HG02852 (cell line): ENCODE measurements around the gene RARS2.
"Not testable (repeated sequence)": the region's sequence is repeated elsewhere in the genome, so short reads cannot be mapped to it uniquely, and the experiment has no call there.

Experiments
- ATAC-seq: cut with Tn5 transposase; IDR thresholded peaks from one replicate; pipeline ENCODE4 v1.9.1; 2021; ENCODE audit warnings: mild to moderate bottlenecking, moderate library complexity; ENCODE audit not compliant: unreplicated experiment

RARS2 gene, protein sequence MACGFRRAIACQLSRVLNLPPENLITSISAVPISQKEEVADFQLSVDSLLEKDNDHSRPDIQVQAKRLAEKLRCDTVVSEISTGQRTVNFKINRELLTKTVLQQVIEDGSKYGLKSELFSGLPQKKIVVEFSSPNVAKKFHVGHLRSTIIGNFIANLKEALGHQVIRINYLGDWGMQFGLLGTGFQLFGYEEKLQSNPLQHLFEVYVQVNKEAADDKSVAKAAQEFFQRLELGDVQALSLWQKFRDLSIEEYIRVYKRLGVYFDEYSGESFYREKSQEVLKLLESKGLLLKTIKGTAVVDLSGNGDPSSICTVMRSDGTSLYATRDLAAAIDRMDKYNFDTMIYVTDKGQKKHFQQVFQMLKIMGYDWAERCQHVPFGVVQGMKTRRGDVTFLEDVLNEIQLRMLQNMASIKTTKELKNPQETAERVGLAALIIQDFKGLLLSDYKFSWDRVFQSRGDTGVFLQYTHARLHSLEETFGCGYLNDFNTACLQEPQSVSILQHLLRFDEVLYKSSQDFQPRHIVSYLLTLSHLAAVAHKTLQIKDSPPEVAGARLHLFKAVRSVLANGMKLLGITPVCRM

DNA sequence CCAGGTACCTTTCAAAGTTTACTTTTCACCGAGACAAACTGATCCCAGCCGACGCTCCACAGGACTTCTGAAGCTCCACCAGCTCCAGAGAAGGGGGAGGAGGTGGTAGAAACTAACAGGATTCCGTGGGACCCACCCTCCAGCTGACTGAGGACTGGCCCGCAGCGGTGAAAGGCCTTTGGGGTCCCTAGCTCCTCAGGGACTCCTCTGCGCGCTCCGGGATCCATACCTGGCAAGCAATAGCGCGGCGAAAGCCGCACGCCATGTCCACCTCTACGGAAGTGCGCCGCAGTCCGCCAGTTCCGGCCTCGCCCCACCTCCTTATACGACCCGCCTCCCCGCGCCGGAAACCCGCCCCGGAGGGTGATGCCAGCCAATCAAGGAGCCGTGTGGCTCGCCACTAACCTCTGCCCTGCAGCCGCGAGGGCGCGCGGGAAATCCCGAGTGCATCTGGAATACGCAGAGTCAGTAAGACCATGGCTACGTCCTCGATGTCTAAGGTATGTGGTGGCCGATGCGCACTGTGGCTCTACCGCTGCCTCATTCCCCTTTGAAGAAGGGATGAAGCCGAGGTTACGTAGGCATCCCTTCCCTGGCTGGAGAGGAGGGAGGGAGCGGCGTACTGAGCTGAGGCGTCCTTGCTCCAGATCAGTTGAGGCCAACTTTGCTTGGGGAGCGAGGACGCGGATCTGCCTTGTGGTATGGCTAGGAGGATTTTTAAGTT lies at the start of gene RARS2, which contains the start of gene ORC3:
Gene RARS2 (minus strand): TSS at position 295 of the 724 bp plus-strand sequence. CDS start 30 bp downstream, at position 265.
Gene ORC3 (plus strand): TSS at position 443 of the 724 bp plus-strand sequence. CDS start 34 bp downstream, at position 477.
- peak; percentile 100 for ATAC-seq

DNA sequence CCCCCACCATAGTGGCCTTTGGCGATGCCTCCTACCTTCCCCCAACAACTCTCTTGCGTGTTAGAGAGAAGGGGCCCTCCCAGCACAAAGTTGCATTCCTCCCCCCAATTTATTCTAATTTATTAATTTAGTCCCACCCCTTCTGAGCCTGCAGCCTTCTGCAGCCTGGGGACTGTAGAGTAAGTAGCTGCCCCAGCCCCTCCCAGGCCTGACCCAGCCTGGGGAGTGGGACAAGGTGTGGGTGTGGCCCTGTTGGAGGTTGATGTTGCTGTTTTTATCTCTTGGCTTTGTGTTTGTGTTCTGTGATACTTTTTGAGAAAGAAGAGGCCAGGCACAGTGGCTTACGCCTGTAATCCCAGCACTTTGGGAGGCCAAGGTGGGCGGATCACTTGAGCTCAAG lies 49.6 kb upstream of the RARS2 start:
- ATAC-seq: no peak

DNA sequence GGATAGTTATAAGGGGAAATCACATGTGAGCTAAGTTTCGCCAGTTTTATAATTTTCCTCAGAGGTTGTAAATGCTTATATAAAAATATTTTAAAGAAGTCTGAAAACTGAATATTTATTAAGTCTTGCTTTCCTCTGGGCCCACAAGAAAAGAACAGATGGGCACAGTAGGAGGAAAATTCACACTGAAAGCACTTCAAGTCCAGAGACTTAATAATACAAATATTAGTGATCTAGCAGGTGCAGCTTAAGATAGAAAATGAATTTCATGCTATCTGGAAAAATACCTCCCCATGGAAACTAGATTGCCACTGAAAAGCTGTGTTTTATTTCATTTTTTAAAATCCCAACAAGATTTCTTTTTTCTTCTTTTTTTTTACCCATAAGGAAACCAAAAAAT lies 47.3 kb upstream of the RARS2 start:
- ATAC-seq: no peak

DNA sequence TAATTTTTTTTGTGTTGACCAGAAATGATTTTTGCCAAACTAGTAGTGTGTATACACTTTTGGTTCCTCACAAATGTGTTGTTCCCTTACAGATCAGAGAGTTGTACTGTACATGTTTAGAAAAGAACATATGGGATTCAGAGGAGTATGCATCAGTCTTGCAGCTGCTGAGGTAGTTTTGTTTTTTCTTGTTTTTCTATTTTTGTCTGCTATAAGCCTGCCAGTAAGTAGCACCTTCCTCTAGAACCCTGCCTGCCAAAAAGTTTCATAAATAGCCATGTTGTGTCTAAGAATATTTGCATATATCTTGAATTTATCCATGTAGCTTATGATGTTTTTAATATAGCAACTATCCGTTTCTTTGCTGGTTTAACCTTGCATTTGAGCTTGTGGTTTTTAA lies 46.5 kb upstream of the RARS2 start:
- ATAC-seq: no peak

DNA sequence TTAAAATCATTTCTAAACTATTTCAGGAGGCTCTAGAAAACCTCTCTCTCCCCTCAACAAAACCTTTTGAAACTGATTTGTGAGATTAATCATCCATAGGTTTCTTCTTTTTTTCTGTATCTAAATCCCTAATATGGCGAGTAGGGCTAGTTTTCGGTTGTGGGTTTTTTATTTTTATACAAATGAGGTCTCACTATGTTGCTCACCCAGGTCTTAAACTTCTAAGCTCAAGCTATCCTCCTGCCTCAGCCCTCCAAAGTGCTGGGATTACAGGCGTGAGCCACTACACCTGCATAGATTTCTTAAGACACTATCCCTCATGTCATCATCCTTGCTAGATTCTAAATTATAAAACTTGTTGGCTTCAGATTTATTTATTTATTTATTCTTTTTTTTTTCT lies 44.1 kb upstream of the RARS2 start:
- no peak for ATAC-seq

DNA sequence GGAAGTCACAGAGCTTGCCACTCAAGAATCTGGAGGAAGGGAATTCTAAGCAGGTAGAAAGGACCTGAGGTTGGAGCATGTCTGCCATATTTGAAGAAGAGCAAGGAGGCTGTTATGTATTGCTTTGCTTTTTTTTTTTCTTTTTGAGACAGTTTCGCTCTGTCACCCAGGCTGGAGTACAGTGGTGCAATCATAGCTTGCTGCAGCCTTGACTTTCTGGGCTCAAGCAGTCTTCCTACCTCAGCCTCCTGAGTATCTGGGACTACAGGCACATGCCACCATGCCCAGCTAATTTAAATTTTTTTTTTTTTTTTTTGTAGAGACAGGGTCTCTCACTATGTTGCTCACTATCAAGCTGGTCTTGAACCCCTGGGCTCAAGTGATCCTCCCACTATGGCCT lies 41.0 kb upstream of the RARS2 start:
- ATAC-seq: no peak

DNA sequence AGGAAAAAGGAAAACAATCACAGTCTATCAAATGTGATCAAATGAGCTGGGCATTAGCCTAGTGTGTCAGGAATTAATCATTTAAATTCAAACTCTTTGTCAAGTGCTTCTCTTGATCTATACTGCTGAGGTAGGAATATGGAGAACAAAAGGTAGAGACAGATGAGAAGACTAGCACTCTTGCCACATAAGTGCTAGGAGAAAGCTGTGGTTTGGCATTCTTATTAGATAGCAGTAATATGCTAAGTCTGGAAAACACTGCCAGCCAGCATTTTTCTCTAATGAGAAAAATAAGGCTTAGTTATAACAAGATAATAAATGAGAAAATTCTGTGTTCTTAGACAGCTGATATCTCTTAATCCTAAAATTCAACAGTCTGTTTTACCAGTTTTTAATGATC lies 39.1 kb upstream of the RARS2 start:
- no peak for ATAC-seq

DNA sequence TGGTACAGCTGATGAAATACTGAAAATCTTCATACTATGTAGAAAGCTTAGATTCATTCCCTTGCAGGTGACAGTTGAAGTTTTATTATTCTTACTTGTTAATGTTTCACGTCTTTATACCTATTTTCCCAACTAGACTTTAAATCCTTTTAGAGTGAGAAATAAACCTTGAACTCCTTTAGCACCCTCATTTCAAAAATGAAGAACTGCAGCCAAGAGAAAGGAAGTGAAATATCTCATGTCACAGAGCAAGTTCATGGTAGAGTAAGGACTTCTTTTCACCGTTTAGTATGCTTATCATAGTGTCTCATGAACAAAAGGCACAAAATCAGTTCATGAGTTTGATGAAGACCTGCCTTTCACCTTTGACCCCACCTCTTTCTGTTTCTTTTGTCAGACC lies 38.6 kb upstream of the RARS2 start:
- ATAC-seq: no peak

DNA sequence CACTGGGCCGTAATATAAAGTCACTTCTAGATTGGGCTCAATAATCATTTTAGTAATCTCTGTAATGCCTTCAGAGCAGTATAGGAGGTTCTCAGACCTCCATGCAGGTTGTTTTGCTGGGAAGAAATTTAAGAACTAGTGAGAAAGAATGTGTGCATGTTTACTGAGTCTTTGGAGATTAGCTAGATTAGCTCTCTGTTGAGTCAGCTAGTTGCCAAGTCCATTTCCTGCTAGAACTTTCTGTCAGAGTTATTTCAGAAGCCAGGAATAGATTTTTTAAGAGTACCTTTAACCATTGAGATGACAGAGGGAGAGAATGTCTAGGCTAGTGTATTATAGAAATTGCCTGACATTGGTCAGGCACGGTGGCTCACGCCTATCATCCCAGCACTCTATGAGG lies 33.5 kb upstream of the RARS2 start:
- no peak for ATAC-seq

DNA sequence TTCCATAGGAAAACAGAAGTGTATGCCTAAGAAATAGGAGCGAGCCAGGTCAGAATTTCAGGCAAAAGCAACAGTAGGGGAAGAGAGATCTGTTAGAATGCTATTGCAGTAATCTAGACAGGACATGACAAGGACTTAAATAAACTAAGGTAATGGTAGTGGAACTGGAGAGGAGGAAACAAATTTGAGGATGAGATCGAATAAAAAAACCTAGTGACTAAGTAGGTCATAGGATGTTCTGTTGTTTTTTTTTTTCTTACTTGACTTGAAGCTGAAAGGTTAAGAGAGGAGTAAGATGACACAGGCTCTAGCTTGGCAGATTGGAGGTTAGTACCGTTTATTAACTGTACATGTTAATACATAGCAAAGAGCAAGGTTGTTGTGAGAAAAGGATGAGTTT lies 28.7 kb upstream of the RARS2 start:
- ATAC-seq: no peak

DNA sequence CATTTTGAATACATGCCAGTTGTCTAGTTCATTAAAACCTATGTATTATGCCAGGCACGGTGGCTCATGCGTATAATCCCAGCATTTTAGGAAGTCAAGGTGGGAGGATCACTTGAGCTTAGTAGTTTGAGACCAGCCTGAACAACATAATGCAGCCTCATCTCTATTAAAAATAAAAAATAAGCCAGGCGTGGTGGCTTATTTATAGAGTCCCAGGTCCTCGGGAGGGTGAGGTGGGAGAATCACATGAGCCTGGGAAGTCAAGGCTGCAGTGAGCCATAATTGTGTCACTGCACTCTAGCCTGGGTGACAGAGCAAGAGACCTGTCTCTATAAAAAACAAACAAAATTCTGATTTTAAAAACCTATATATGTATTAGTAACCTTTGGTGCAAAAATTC lies 27.6 kb upstream of the RARS2 start:
- no peak for ATAC-seq

DNA sequence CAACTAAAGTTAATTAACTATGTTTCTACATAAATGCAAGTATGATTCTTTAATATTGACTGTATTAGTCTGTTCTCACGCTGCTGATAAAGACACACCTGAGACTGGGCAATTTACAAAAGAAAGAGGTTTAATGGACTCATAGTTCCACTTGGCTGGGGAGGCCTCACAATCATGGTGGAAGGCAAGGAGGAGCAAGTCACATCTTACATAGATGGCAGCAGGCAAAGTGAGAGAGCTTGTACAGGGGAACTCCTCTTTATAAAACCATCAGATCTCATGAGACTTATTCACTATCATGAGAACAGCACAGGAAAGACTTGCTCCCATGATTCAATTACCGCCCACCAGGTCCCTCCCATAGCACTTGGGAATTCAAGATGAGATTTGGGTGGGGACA lies 23.2 kb upstream of the RARS2 start:
- ATAC-seq: not testable (repeated sequence)

DNA sequence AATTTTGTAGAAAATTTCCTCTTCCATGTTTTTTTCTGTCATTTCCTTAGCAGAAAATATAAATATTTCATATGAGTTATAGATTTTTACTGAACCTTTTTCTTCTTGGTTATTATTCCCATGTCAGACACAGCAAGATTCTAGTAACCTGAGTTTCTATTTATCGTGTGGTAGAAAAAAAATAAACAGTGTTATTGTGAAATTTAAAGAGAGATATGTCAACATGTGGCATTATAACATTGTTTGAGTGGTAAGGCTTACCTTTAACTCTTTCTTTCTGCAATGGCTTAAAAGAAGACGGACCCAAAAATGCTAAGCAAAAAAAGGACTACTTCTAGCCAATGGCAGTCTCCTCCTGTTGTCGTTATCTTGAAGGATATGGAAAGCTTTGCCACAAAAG lies 19.0 kb upstream of the RARS2 start:
- ATAC-seq: no peak

DNA sequence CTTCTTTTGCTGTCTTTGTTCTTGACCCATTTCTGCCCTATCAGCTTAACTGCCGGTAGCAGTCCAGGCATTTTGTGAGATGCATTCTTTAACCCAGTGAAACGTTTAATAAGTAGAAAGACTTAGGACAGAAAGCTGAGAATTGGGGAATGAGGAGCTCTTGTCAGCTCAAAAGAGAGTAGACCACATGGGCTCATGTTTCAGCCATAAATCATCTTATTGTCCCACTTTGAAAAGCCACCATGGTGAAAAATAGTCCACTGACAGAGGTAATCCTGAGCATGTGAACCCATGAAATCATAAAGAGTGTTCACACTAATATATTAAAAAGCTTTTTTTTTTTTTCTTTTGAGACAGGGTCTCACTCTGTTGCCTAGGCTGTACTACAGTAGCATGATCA lies 16.4 kb upstream of the RARS2 start:
- ATAC-seq: no peak

DNA sequence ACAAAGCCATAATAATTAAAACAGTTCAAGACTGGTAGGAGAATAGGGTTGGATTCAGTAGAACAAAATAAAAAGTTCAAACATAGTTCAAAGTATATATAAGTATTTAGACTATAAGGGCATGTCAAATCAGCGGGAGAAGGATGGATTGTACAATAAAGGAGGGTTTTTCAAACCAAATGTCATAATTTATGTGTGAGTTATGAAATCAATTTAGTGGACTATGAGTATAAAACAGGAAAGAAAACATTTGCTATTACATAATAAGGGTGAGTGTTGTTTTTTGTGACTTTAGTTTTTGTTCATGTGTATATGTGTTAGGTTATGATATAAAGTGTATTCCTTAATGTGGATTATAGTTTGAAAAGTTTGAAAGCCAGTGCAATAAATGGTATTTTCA lies 10.8 kb upstream of the RARS2 start:
- no peak for ATAC-seq

DNA sequence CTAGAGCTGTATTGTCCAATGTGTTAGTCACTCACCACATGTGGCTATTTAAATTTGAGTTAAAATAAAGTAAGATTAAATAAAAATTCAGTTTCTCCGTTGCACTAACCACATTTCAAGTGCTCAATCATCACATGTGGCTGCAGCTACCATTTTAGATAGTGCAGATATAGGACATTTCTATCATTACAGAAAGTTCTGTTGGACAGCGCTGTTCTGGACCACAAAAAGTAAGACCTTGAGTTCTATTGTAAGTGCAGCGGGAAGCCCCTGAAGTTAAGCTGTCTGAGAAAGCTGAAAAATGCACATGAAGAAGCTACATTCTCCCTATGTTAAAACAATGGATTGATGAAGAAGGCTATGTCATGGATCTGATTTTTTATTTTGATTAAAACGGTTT lies 1.2 kb upstream of the RARS2 start:
- no peak for ATAC-seq

DNA sequence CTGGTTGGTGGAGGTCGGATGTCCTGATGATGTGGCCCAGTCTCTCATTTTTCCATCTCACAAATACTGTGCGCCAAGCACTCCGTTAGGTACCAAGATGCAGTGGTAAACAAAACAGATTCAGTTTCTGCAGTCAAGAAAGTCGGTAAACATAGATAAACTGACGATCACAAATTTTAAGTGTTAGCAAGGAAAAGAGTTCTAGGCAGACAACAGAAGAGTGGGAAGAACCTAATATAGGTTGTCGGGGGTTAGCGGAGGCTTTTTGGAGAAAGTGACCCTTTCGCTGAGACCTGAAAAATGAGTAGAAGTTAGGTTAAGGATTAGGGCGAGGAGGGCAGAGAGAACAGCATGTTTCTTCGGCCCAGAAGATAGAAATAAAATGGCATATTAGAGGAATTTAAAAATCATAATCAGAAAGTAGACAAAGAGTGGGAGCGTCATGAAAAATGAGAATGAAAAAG lies 662 bp upstream of the RARS2 start:
- no peak for ATAC-seq

DNA sequence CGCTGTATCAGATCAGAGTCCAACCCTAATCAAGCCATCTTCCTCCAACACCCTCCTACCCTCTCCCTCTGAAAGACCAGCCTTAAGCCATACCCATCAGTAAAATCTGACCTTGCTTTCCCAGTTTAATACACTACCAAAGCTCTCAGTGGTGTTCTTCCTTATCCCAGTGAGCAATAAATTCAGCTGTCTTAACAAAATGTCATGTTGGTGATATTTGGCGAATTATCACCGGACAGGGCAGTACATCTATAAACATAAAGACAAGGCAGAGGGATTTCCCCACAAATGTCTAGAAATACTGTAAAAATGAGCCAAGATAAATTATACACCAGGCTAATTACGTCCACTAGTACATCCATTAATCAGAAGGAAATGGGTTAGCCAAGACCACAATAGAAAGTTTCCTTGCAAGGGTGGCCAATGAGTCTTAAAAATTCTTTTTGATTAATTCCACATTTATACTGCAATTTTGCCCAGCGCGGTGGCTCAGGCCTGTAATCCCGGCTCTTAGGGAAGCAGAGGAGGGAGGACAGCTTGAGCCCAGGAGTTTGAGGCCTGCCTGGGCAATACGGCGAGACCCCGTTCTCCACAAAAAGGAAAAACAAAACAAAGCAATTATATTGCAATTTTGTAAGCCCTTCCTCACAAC lies 905 bp downstream of the RARS2 start:
- ATAC-seq: no peak

DNA sequence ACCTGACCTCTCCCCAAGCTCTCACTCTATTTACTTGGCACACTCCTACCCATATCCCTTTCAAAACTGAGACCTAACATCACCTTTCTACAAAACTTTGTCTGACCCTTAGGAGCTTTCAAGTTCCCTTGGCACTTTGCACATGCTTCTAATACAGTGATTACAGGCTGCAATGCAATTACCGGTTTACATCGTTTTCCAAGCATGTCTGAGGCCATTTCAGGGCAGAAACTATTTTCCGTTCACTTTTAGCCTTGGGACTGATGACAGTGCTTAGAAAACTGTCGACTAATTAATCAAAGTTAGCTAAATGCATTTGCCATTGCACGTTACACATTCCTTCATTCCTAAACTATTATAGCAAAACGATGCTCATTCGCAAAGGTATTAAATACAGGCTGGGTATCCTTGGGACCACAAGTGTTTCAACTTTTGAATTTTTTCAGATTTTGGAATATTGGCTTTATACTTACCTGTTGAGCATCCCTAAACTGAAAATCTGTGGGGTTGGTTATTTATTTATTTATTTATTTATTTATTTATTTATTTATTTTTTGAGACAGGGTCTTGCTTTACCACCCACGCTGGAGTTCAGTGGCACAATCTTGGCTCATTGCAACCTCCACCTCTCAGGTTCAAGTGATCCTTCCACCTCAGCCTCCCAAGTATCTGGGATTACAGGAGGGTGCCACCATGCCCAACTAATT lies 3.3 kb downstream of the RARS2 start:
- ATAC-seq: no peak

DNA sequence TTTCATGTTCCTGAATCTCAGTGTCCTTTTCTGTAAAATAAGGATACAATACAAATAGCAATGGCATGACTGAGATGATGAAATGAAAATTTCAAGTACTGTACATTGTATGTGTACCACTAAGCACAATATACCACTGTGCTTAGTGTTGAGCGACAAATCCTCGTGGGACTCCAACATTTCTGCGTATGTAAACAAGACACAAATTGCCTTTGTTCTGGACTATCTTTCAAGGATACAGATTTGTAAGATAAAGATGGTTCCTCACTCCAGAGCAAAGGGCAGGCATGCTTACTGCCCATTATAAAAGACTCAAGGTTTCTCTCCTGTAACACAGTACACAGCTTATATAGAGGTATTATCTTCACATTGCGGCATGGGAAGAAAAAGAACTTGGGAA lies 6.0 kb downstream of the RARS2 start:
- ATAC-seq: no peak

DNA sequence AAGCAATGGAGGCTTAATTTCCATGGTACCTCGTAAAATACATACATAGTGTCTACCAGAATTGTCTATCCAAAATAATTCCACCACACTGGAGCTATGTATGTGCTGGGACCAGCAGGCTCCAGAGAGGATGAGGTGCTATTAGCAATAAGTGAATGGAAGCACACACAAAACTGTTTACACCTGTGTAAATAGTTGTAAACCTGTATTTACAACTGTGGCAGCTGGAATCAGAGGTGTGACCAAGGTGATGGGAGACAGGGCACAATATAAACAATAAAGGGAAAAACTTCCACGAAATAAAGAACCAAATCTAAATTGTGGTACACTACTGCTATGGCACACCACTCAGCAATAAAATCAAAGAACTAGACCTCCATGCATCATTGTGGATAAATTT lies 14.4 kb downstream of the RARS2 start:
- ATAC-seq: no peak
